DMS114 treated with DMSO at 0.1 percent for 48 hours (cell line): Measurements from ENCODE around the gene PDCD1LG2.

ENCODE experiments used
- DNase-seq: peaks from one replicate; lab custom pipeline; 2025; ENCODE audit not compliant: unreplicated experiment; lab: John Stamatoyannopoulos, UW

Gene PDCD1LG2

DNA sequence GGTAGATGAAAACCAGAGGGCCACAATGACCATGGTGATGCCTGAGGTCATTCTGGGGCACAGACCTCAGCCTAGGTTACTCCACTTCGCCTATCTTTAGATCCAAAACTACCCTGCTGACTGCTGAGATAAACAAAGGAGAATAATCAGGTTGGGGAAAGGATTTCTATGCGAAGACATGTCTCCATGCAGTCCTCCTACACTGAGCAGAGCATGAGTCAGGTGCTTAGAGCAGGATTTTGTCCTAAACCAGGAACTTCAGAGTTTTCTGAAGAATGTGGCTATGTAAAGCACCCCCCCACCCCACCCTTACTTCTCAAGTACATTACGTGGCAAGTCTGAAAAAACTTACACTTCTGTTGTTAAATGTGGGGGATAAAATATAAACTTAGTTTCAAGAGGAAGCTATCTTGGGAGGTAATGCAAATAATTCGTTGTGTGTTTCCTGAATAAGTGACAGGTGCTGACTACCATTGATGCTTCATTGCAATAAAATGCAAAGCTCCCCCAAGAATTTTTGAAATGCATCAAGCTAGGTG is 19.4 kb downstream of the PDCD1LG2 start:
- DNase-seq: no peak

DNA sequence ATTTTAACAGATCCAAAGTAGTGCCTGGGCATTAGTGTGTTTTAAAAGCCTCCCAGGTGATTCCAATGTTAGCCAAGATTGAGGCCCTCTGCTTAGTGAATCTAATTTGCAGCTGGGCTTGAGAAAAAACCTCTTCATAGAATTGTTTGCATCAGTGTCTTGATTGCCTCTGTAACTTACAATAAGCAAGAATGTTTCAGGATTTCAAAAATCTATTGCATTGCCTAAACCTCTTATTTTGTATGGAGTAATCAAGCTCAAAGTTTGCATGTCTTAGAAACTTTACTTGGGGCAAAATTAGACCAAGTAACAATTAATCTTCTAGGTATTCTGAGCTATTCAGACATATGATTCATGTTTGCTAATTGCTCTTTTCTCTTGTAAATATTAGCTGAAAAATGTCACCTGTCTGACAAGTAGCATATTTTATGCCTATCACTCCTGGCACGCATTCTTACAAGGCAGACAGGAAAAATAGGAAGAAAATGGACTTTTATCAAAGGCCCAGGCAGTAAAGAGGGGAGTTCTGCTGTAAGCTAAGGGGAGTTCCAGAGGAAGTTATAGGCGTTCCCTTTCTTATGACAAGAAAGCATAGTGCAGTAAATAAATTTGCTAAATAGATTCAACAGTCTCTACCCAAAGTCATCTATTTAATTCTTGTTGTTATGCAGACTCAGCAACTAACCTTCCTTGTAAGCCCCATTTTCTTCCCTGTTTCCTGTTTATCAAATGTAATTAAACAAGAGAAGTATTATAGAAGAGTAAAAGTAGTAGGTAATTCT is 21.0 kb downstream of the PDCD1LG2 start:
- DNase-seq: no peak

- no peak for DNase-seq
These were observed 22.0 kb downstream of the PDCD1LG2 start for GRCh38 chr9:5532306-5532705.

DNA sequence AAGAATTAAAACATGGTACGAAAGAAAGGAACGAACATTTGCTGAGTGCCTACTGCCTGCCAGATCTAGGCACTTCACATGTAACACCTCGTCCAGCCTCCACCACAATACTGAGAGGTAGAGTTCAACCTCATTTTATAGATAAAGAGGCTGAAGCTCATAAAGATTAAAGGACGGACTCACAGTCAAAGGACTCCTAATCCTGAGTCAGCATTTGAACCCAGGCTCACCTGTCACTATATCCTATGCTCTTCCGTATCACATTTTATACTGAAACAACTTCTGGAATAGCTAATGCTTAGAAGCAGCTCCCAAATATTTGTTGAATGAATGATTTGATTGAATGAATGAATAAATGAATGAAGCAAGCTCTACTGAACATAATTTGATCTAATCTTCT is 22.5 kb downstream of the PDCD1LG2 start:
- DNase-seq: no peak

GRCh38 chr9:5536684-5537083 is 26.4 kb downstream of the PDCD1LG2 start:
- no peak for DNase-seq

GRCh38 chr9:5543875-5544702 is 33.8 kb downstream of the PDCD1LG2 start:
- DNase-seq: no peak

GRCh38 chr9:5549658-5550650 is 39.6 kb downstream of the PDCD1LG2 start:
- no peak for DNase-seq

DNA sequence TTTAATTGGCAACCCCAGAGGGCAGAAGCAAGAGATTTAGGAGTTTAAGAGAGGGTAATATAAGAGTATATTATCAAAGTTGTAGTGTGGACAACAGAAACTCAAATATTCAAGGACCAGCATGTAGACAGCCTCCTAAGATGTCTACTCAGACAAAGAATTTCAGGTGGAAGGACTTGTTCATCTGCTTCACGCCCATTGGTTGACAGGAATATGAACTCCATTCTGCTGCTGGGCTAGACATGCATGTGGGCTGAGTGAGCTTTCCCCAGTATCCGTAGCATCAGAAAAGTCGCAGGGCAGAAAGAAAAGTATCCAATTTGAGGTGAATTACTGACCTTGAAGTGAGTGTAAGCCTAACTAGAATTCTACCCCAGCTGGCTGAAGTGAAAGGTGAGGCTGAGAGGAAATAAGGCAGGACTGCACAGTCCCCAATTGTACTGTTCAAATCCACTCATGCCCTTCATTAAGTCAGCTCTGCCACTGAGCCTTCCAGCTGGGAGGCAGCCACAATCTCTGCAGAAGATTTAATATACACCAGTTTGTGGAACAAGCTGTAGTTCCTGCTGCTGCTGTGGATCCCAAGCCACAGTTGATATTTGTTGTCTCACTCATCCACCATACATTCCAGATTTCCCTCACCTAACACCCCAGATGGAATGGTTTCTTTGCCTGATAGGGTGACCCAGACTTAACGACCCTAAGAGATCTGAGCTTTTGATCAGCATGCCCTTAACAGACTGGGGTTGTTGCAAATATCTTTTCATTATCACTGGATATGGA is 41.2 kb downstream of the PDCD1LG2 start:
- no peak for DNase-seq

DNA sequence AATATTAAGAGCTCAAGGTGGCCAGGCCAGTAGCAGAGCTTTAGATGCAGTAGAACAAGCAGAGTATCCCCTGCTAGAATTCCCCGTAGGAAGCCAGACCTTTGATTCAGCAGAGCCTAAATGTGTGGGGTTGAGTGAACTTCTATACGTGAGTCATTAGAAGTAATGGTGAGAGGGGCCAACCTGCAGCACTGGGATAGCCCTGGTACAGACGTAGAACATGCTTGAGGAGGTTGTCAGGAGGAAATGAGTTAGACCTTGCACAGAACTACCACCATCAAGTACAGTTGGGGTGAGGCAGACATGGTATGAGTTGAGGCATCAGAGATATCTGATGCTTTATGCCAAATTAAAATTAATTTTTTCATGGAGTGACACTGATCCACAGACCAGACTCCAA is 42.0 kb downstream of the PDCD1LG2 start:
- DNase-seq: no peak

- DNase-seq: no peak
These were observed 42.9 kb downstream of the PDCD1LG2 start for GRCh38 chr9:5553211-5553610.

DNA sequence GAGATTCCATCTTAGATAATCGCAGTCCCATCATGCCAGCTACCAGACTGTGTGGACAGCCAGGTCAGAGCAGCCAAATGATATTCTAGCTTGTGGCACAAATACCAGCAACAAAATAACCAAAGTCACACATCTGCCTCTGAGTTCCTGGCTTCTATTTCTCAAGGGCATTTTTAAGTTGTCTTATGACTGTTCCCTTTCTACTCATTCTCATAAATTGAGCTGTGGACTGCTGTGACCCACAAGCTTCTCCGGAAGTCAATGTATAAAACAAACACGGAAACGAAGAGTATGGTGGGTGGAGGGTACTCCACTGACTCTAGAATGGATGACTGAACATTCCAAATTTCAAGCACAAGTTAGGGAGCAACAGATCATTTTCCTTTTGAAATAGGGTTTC is 43.9 kb downstream of the PDCD1LG2 start:
- DNase-seq: no peak

DNA sequence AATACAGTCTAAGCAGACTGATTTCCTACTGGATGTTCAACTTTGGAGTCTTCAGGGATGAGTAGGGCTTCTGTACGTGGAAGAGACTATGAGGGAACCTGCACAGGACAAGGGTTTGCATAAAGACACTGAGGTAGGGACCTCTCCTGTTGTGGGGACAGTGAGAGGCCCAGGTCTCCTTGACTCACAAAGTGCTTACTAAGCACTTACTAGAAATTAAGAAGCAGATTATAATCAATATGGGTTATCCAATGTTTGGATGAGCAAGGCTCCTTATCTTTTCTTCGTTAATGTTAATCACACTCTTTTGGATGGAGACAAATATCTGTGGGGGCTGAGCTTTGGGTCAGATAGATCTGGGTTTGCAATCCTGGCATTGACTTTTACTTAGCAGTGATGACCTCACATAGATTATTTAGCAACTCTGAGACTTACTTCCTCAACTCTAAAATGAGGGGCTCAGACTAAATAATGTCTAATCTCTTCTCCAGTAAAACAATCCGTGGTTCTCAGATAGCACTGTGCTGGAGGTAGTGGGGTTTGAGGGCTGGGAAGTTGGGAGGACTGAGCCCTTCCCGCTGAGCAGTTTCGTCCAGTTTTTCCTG is 45.9 kb downstream of the PDCD1LG2 start:
- DNase-seq: no peak

DNA sequence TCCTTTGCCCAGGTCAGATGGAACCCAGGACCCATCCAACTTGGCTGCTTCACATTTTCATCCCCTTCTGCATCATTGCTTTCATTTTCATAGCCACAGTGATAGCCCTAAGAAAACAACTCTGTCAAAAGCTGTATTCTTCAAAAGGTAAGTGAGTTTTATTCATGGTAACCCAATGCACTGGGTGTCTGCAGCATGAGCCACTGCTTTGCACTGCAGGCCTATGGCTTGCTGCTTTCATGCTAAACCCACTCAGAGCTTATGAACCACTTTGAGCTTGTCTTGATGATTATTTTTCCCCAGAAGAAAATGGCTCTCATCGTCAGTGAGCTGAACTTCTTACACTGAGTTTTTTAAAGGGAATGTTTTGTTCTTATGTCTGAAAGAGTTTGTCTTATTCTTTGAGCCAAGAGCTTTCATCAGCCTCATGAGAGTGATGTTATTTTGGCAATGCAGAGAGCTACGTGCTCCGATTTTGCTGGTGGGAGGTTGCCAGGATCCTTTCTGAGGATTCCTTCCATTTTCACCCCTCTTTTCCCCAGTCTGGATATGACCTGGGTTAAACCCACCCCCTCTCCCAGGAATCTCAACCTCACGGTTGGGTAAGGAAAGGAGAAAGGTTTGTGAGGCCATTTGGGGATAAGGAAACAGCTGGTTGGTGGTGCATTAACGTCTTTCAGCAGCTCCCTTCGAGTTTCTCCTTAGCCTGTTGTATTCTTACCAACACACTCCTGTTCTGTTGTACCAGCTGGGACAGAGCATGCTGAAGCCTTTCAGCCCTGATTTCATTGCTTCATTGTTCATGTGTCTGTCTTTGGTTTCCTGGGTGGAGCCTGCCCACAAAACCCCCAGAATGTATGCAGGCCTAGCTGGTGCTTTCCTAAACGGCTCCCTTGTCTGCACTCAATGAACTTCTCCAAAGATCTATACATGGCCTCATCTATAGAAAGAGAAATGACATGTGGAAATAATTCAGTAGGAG is 47.6 kb downstream of the PDCD1LG2 start:
- DNase-seq: no peak

DNA sequence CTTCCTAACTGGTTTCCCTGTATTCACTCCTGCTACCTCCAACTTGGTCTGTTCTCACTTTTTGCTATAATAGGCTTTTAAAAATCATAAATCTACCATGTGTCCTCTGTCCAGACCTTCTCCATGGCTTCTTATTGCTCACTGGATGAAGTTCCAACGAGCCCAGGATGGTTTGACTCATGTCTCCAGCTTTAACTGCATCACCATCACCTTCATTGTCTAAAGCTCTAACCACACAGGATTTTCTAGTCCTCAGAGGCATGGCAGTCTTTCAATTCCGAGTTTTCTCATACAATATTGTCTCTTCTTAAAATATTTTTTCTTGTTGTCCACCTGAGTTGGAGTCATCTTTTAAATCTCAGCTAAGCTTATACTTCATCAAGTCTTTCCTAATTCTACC is 49.3 kb downstream of the PDCD1LG2 start:
- no peak for DNase-seq

GRCh38 chr9:5560443-5561100 is 50.2 kb downstream of the PDCD1LG2 start:
- DNase-seq: no peak

- no peak for DNase-seq
These were observed 51.6 kb downstream of the PDCD1LG2 start for GRCh38 chr9:5561828-5562488.

GRCh38 chr9:5562806-5563416 is 52.6 kb downstream of the PDCD1LG2 start:
- DNase-seq: no peak
